Left ventricle myocardium inferior (tissue), 1 donor: ENCODE measurements around the gene ACE. TPM values are rescaled to one million over a fixed set of nuclear protein-coding genes. Genes with fewer than 3 reads are reported as not detected.
A peak's percentile ranks its signal among the peaks of the same experiment; 100 is the strongest.

Source experiments
- DNase-seq: peaks from one replicate; pipeline ENCODE4 v3.0.0-alpha.2; 2020
- H3K27ac ChIP-seq: fragments of 200-600 bp; replicated peaks from 2 replicates; pipeline ENCODE4 v1.8.0; 2021
- H3K27me3 ChIP-seq: fragments of 200-600 bp; 2 replicates; pipeline ENCODE4 v1.8.0; 2021; ENCODE audit warnings: low read depth
- H3K36me3 ChIP-seq: fragments of 200-600 bp; 2 replicates; pipeline ENCODE4 v1.8.0; 2021
- H3K4me1 ChIP-seq: fragments of 200-600 bp; 2 replicates; pipeline ENCODE4 v1.8.0; 2021
- H3K4me3 ChIP-seq: fragments of 200-600 bp; 2 replicates; pipeline ENCODE4 v1.8.0; 2021; ENCODE audit warnings: mild to moderate bottlenecking, moderate library complexity
- H3K9me3 ChIP-seq: fragments of 200-600 bp; replicated peaks from 2 replicates; pipeline ENCODE4 v1.8.0; 2021
- CTCF ChIP-seq: fragments of 200-600 bp; IDR thresholded peaks from 2 replicates; pipeline ENCODE4 v1.8.0; 2021; ENCODE audit warnings: antibody characterized with exemption, mild to moderate bottlenecking, borderline replicate concordance
- intact Hi-C: fragments of 100-400 bp; cut with micrococcal nuclease; formaldehyde crosslinking; loops from one replicate; pipeline ENCODE4 v1.11.0; 2022
- total RNA-seq: library from RNA; stranded (reverse); fragmentation: NEBNext Ultra II Directional; extraction: Animal tissue kit (Norgen Biotek cat#: 25700); gene quantifications from one replicate; pipeline ENCODE4 v1.2.1, GENCODE V29; 2021
- donor health status: DM: no; HTN: yes; CAD: no; lungs with severe emphysema.

The ACE gene
- total RNA-seq, 1 donor from 2014 or later, result 6.2 TPM

GRCh38 chr17:63437287-63438091 is 39.4 kb upstream of the ACE start:
- Histone ChIP-seq H3K36me3 (no peaks in the 10 kb centered on the region), H3K9me3 (no peaks in the 10 kb centered on the region), H3K4me3 (no peak overlapping the region), H3K4me1 (peaks cover 78% of the 10 kb centered on the region), H3K27me3 (no peaks in the 10 kb centered on the region), H3K27ac (no peak overlapping the region)
- TF ChIP-seq CTCF, result no peak
- no peak for DNase-seq
- intact Hi-C loops, result no loop called here

GRCh38 chr17:63438092-63439051 is 38.5 kb upstream of the ACE start:
- H3K4me3 ChIP-seq, result no peak overlapping the region
- no peak for TF ChIP-seq CTCF
- no peaks in the 10 kb centered on the region for H3K27me3 ChIP-seq
- H3K4me1 ChIP-seq, result peaks cover 78% of the 10 kb centered on the region
- DNase-seq, result no peak
- intact Hi-C loops, result no loop called here
- peak overlapping the region; percentile 70 for H3K27ac ChIP-seq
- H3K9me3 ChIP-seq, result no peaks in the 10 kb centered on the region
- H3K36me3 ChIP-seq, result no peaks in the 10 kb centered on the region

- intact Hi-C loops, result no loop called here
- peak overlapping the region; percentile 23 for H3K4me3 ChIP-seq
- H3K36me3 ChIP-seq, result no peaks in the 10 kb centered on the region
These were observed 37.2 kb upstream of the ACE start for GRCh38 chr17:63439687-63440086.

GRCh38 chr17:63440127-63440769 is 36.6 kb upstream of the ACE start:
- no peaks in the 10 kb centered on the region for H3K27me3 ChIP-seq
- peak overlapping the region; percentile 70 for H3K27ac ChIP-seq
- no peaks in the 10 kb centered on the region for H3K36me3 ChIP-seq
- peak; percentile 16 for TF ChIP-seq CTCF
- no peak for DNase-seq
- H3K4me1 ChIP-seq, result peaks cover 64% of the 10 kb centered on the region
- no peaks in the 10 kb centered on the region for H3K9me3 ChIP-seq
- intact Hi-C loops, result no loop called here
- peak overlapping the region; percentile 23 for H3K4me3 ChIP-seq

More at GRCh38 chr17:63439687-63440086, 37.2 kb upstream of the ACE start:
- Histone ChIP-seq H3K9me3 (no peaks in the 10 kb centered on the region), H3K27me3 (no peaks in the 10 kb centered on the region), H3K4me1 (peaks cover 66% of the 10 kb centered on the region), H3K27ac (peak overlapping the region; percentile 70)
- DNase-seq, result no peak
- no peak for TF ChIP-seq CTCF

- TF ChIP-seq CTCF, result no peak
- intact Hi-C loops, result no loop called here
These were observed 36.0 kb upstream of the ACE start for GRCh38 chr17:63440770-63441335.

More at GRCh38 chr17:63440770-63441335, 36.0 kb upstream of the ACE start:
- H3K27ac ChIP-seq, result peak overlapping the region; percentile 70
- DNase-seq, result no peak
- H3K27me3 ChIP-seq, result no peaks in the 10 kb centered on the region
- no peak overlapping the region for H3K4me3 ChIP-seq
- H3K4me1 ChIP-seq, result peaks cover 64% of the 10 kb centered on the region
- no peaks in the 10 kb centered on the region for H3K9me3 ChIP-seq
- no peaks in the 10 kb centered on the region for H3K36me3 ChIP-seq
